CD4-positive, alpha-beta T cell treated with Interleukin-4 for 4 hours (primary cell): Measurements from ENCODE around the gene CKAP2.
"Not testable (repeated sequence)": the region's sequence is repeated elsewhere in the genome, so short reads cannot be mapped to it uniquely, and the experiment has no call there.

Experiments
- DNase-seq: peaks from one replicate; pipeline ENCODE4 v3.0.0-alpha.2; 2020

Gene CKAP2

GRCh38 chr13:52454459-52454819 is 839 bp upstream of the CKAP2 start:
- peak; percentile 17 for DNase-seq

GRCh38 chr13:52455677-52456041 is 381 bp downstream of the CKAP2 start:
- DNase-seq, result peak; percentile 70

- no peak for DNase-seq
Observed at GRCh38 chr13:52459668-52460067, 4.4 kb downstream of the CKAP2 start.

GRCh38 chr13:52461265-52461664 is 6.0 kb downstream of the CKAP2 start:
- DNase-seq, result no peak

GRCh38 chr13:52463526-52463925 is 8.2 kb downstream of the CKAP2 start:
- no peak for DNase-seq

GRCh38 chr13:52468487-52468886 is 13.2 kb downstream of the CKAP2 start:
- not testable (repeated sequence) for DNase-seq

GRCh38 chr13:52480677-52481428 is 25.6 kb downstream of the CKAP2 start:
- not testable (repeated sequence) for DNase-seq

GRCh38 chr13:52487078-52487477 is 31.8 kb downstream of the CKAP2 start:
- DNase-seq, result not testable (repeated sequence)

- not testable (repeated sequence) for DNase-seq
Observed at GRCh38 chr13:52488763-52489162, 33.5 kb downstream of the CKAP2 start.

GRCh38 chr13:52491015-52491414 is 35.7 kb downstream of the CKAP2 start:
- not testable (repeated sequence) for DNase-seq

- not testable (repeated sequence) for DNase-seq
Observed at GRCh38 chr13:52494241-52494640, 39.0 kb downstream of the CKAP2 start.

- DNase-seq, result not testable (repeated sequence)
Observed at GRCh38 chr13:52497979-52498378, 42.7 kb downstream of the CKAP2 start.

- not testable (repeated sequence) for DNase-seq
Observed at GRCh38 chr13:52502277-52502676, 47.0 kb downstream of the CKAP2 start.

GRCh38 chr13:52505843-52506242 is 50.6 kb downstream of the CKAP2 start:
- not testable (repeated sequence) for DNase-seq

- DNase-seq, result not testable (repeated sequence)
Observed at GRCh38 chr13:52509532-52509931, 54.3 kb downstream of the CKAP2 start.

- not testable (repeated sequence) for DNase-seq
Observed at GRCh38 chr13:52510221-52510797, 55.0 kb downstream of the CKAP2 start.

- not testable (repeated sequence) for DNase-seq
Observed at GRCh38 chr13:52511598-52511997, 56.3 kb downstream of the CKAP2 start.

- DNase-seq, result peak; percentile 53
Observed at GRCh38 chr13:52513957-52514596, 58.8 kb downstream of the CKAP2 start.

- not testable (repeated sequence) for DNase-seq
Observed at GRCh38 chr13:52523323-52523722, 68.0 kb downstream of the CKAP2 start.
